ENCODE results near the gene GASK1A.

GASK1A gene

GRCh38 chr3:43094851-43095250 lies 115.7 kb downstream of the GASK1A start:
- no peak for DNase-seq

GRCh38 chr3:43095370-43095769 lies 116.3 kb downstream of the GASK1A start:
- DNase-seq = peak; percentile 49

GRCh38 chr3:43096761-43097160 lies 117.7 kb downstream of the GASK1A start:
- no peak for DNase-seq

GRCh38 chr3:43097400-43098080 lies 118.4 kb downstream of the GASK1A start:
- DNase-seq = no peak

GRCh38 chr3:43098761-43099160 lies 119.7 kb downstream of the GASK1A start:
- no peak for DNase-seq

GRCh38 chr3:43102773-43103480 lies 123.8 kb downstream of the GASK1A start:
- DNase-seq = no peak

GRCh38 chr3:43104039-43104438 lies 124.9 kb downstream of the GASK1A start:
- DNase-seq = no peak

GRCh38 chr3:43104660-43105595 lies 125.8 kb downstream of the GASK1A start:
- DNase-seq = no peak

GRCh38 chr3:43105596-43106292 lies 126.6 kb downstream of the GASK1A start, which contains the start of gene POMGNT2:
POMGNT2 (minus strand) TSS chr3:43106079; CDS start chr3:43081431, 24,648 bp downstream.
- peak; percentile 93 for DNase-seq

- no peak for DNase-seq
Measured at GRCh38 chr3:43106293-43106628, 127.2 kb downstream of the GASK1A start.
